Neural progenitor cell (in vitro differentiated cells): ENCODE measurements around the gene TNFSF13B.

ENCODE experiments used
- CTCF ChIP-seq: fragments of 200-600 bp; sonication (generic); IDR thresholded peaks from 2 replicates; pipeline ENCODE4 v1.5.1; 2017; ENCODE audit warnings: antibody characterized with exemption, mild to moderate bottlenecking
- EZH2 ChIP-seq: fragments of 200-600 bp; sonication (generic); IDR thresholded peaks from 2 replicates; pipeline ENCODE4 v1.6.1; 2017; ENCODE audit warnings: antibody characterized with exemption, mild to moderate bottlenecking, moderate library complexity
- EZH2phosphoT487 ChIP-seq: fragments of 200-600 bp; sonication (generic); IDR thresholded peaks from 2 replicates; pipeline ENCODE4 v1.6.1; 2017; ENCODE audit warnings: antibody characterized with exemption

- TF ChIP-seq CTCF (no peak), EZH2 (no peak), EZH2phosphoT487 (no peak)
These were observed 39.1 kb upstream of the TNFSF13B start for GRCh38 chr13:108230377-108230776.
